Tibial nerve (tissue), 4 donors: ENCODE data around the gene FSTL4.

Experiments
- EP300 ChIP-seq, 2 donors: sonication (generic); formaldehyde crosslinking; IDR thresholded peaks; one replicate each; pipeline ENCODE4 v1.6.1; 2017; ENCODE audit warnings: antibody characterized with exemption in 2 of 2, mild to moderate bottlenecking in 1 of 2
- POLR2A ChIP-seq, 2 donors: fragments of 450-650 bp; IDR thresholded peaks; one replicate each; pipeline ENCODE4 v1.6.1; 2017; ENCODE audit warnings: antibody characterized with exemption in 2 of 2, mild to moderate bottlenecking in 2 of 2, moderate library complexity in 2 of 2
- TF ChIP-seq, protein P1 (sequence below), 5 experiments: fragments of 200-600 bp in 3 of 5; fragments of 450-650 bp in 2 of 5; sonication (generic) in 3 of 5; IDR thresholded peaks; one replicate each; pipeline ENCODE4 v1.5.1; 2016 to 2019; ENCODE audit warnings: antibody characterized with exemption in 5 of 5, mild to moderate bottlenecking in 3 of 5, moderate library complexity in 2 of 5

DNA sequence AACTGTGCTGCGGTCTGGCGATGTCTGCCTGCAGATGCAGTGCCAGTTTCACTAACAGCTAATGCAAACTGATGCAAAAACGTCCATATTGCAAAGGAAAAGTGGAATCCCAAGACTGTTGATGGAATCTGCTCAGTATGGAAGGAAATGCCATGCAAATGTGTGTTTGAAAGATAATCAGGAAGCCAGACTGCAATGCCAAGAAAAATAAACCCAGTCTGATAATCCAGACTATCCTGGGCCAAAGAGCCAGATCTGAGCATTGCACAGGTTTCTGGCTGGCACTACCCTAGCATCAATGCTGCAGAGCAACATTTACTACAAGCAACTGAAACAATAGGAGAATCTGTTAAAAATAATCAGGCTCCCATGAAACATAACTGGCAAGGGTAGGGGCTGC lies 130.3 kb downstream of the FSTL4 start:
- TF ChIP-seq, protein P1, sequence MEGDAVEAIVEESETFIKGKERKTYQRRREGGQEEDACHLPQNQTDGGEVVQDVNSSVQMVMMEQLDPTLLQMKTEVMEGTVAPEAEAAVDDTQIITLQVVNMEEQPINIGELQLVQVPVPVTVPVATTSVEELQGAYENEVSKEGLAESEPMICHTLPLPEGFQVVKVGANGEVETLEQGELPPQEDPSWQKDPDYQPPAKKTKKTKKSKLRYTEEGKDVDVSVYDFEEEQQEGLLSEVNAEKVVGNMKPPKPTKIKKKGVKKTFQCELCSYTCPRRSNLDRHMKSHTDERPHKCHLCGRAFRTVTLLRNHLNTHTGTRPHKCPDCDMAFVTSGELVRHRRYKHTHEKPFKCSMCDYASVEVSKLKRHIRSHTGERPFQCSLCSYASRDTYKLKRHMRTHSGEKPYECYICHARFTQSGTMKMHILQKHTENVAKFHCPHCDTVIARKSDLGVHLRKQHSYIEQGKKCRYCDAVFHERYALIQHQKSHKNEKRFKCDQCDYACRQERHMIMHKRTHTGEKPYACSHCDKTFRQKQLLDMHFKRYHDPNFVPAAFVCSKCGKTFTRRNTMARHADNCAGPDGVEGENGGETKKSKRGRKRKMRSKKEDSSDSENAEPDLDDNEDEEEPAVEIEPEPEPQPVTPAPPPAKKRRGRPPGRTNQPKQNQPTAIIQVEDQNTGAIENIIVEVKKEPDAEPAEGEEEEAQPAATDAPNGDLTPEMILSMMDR (IDR thresholded peaks at IDR 0.05) = no peak
- TF ChIP-seq POLR2A (IDR thresholded peaks at IDR 0.05) (no peak), EP300 (IDR thresholded peaks at IDR 0.05) (no peak)
